Activated CD8-positive, alpha-beta T cell treated with anti-CD3 and anti-CD28 coated beads for 36 hours (primary cell): ENCODE measurements around the gene LRP1. TPM values are rescaled to one million over a fixed set of nuclear protein-coding genes. Genes with fewer than 3 reads are reported as not detected.
A peak's percentile ranks its signal among the peaks of the same experiment; 100 is the strongest.

Experiments used
- ATAC-seq: fragments of 200-7000 bp; cut with Tn5 transposase; one replicate; pipeline ENCODE4 v1.10.0; 2021; ENCODE audit warnings: mild to moderate bottlenecking, moderate library complexity
- CTCF ChIA-PET: fragments of 350-600 bp; sonication (Branson Sonifier 250); formaldehyde crosslinking; loops from one replicate; lab custom pipeline; 2021; ENCODE audit warnings: antibody characterized with exemption; lab: Charles Lee
- POLR2A ChIA-PET: fragments of 350-600 bp; sonication (Branson Sonifier 250); formaldehyde crosslinking; loops from one replicate; lab custom pipeline; 2021; ENCODE audit warnings: antibody characterized with exemption; lab: Charles Lee
- DNase-seq: peaks from one replicate; pipeline ENCODE4 v3.0.0-alpha.2; 2020
- H3K27ac Mint-ChIP-seq: one replicate; pipeline ENCODE4 v1.8.0; 2021; ENCODE audit warnings: mild to moderate bottlenecking, mixed read lengths
- H3K27me3 Mint-ChIP-seq: one replicate; pipeline ENCODE4 v1.8.0; 2021; ENCODE audit warnings: mixed read lengths
- H3K36me3 Mint-ChIP-seq: one replicate; pipeline ENCODE4 v1.8.0; 2021; ENCODE audit warnings: low read depth, mixed read lengths
- H3K4me1 Mint-ChIP-seq: one replicate; pipeline ENCODE4 v1.8.0; 2021; ENCODE audit warnings: low read depth, mixed read lengths
- H3K4me3 Mint-ChIP-seq: one replicate; pipeline ENCODE4 v1.8.0; 2021; ENCODE audit warnings: mild to moderate bottlenecking, moderate library complexity, mixed read lengths
- H3K9me3 Mint-ChIP-seq: one replicate; pipeline ENCODE4 v1.8.0; 2021; ENCODE audit warnings: mixed read lengths
- CTCF ChIP-seq: fragments of 200-600 bp; IDR thresholded peaks from one replicate; pipeline ENCODE4 v1.8.0; 2022; ENCODE audit warnings: antibody characterized with exemption, mild to moderate bottlenecking
- intact Hi-C: fragments of 100-400 bp; cut with micrococcal nuclease; formaldehyde crosslinking; loops from one replicate; pipeline ENCODE4 v1.10.0; 2022
- total RNA-seq, 2 experiments: library from RNA; stranded (reverse); gene quantifications; one replicate each; pipeline ENCODE4 v1.2.3, GENCODE V29; 2021

The LRP1 gene
- total RNA-seq, 2 experiments from 2014 or later: 1.5 to 1.9 TPM

- Mint-ChIP-seq H3K27me3 (no peaks in the 10 kb centered on the region), H3K27ac (peak overlapping the region; percentile 55), H3K4me1 (peaks cover 72% of the 10 kb centered on the region), H3K36me3 (peaks cover 83% of the 10 kb centered on the region), H3K4me3 (no peak overlapping the region), H3K9me3 (no peaks in the 10 kb centered on the region)
- TF ChIP-seq CTCF: no peak
- POLR2A ChIA-PET: interaction anchor here (1.5 to 17.5 kb wide), 2 partner anchors 11 to 12 kb away, joined by 3 to 417 read pairs; partner anchors contain the start of gene NAB2
- DNase-seq: no peak
- ATAC-seq: no peak
- intact Hi-C loops: no loop called here
- CTCF ChIA-PET: interaction anchor here (1.0 to 9.8 kb wide), 8 partner anchors 13 to 107 kb away, joined by 3 to 167 read pairs (median 5); partner anchors contain the start of gene NAB2
Measured at GRCh38 chr12:57106021-57106708, 22.1 kb upstream of the LRP1 start.

GRCh38 chr12:57107456-57108155, 20.7 kb upstream of the LRP1 start:
- Mint-ChIP-seq H3K27ac (peak overlapping the region; percentile 62), H3K36me3 (peaks cover 73% of the 10 kb centered on the region), H3K4me3 (peak overlapping the region; percentile 15), H3K4me1 (peaks cover 68% of the 10 kb centered on the region), H3K27me3 (no peaks in the 10 kb centered on the region), H3K9me3 (no peaks in the 10 kb centered on the region)
- intact Hi-C loops: no loop called here
- ATAC-seq (no peak), DNase-seq (no peak)
- no peak for TF ChIP-seq CTCF
- CTCF ChIA-PET: interaction anchor here (1.0 to 9.8 kb wide), 7 partner anchors 15 to 103 kb away, joined by 3 to 167 read pairs (median 8); partner anchors contain the start of genes NAB2 and ZBTB39
- POLR2A ChIA-PET: interaction anchor here (1.5 to 17.5 kb wide), 3 partner anchors 10 to 43 kb away, joined by 3 to 417 read pairs (median 58); partner anchors contain the start of gene NAB2

GRCh38 chr12:57109207-57110103, 18.8 kb upstream of the LRP1 start:
- peak overlapping the region; percentile 98 for H3K4me3 Mint-ChIP-seq
- intact Hi-C loops: loop anchor here (2.0 to 5.0 kb wide), 3 partner anchors 21 to 102 kb away; partner anchors contain the start of genes NAB2 and ZBTB39
- POLR2A ChIA-PET: interaction anchor here (1.3 to 17.5 kb wide), 11 partner anchors 14 to 321 kb away, joined by 3 to 417 read pairs (median 24); partner anchors contain the start of genes LRP1, NAB2 and NEMP1

More at GRCh38 chr12:57109207-57110103, 18.8 kb upstream of the LRP1 start:
- Mint-ChIP-seq H3K27me3 (no peaks in the 10 kb centered on the region), H3K27ac (peak overlapping the region; percentile 99), H3K9me3 (no peaks in the 10 kb centered on the region), H3K36me3 (peaks cover 60% of the 10 kb centered on the region), H3K4me1 (peaks cover 61% of the 10 kb centered on the region)
- TF ChIP-seq CTCF: no peak
- ATAC-seq (no peak), DNase-seq (no peak)
- CTCF ChIA-PET: interaction anchor here (1.0 to 9.8 kb wide), 7 partner anchors 14 to 352 kb away, joined by 3 to 167 read pairs (median 58); partner anchors contain the start of genes NAB2 and ZBTB39
